ENCODE measurements around the gene MATCAP1.
A peak's percentile ranks its signal among the peaks of the same experiment; 100 is the strongest.

Gene MATCAP1

DNA sequence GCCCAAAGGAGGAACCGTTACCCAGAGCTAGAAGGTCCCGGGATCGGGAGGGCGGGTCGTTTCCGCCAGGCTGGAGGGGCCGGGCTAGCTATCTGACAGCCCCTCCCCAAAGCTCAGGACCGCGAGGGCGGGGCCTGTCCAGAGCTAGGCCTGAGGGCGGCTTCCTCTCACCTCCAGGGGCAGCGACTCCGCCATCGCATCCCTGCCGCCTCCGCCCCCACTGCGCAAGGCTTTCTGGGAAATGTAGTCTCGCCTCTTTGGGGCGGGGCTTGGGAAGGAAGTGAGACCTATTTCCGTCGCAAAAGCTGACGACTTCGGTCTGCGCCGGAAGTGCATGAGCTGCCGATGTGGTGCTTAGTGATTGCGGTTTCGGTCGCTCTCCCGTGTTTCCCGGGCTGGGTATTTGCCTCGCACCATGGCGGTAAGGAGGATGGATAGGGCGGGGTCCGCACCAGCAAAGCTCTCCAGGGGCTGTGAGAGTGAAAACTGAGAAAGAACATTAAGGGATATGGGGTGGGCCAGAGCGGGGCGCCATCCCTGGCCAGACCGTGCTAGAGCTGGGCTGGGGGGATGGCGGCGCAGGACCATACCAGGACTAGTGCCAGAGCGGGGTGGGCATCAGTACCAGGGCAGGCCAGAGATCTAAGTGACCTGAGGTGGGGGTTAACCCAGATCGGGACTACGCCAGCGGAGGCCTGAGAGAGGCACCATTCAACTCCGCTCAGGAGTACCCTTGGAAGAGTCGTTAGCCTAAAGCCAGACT is 43.2 kb upstream of the MATCAP1 start, which contains the start of gene TMEM208:
TMEM208 (plus strand) TSS at position 327 of the 763 bp plus-strand sequence; CDS start at position 416, 89 bp downstream.
- DNase-seq (ENCODE audit: low read depth) = peak; percentile 99
- H3K4me3 ChIP-seq (replicated peaks; ENCODE audit: low read depth, low read length) = peak within 1 kb of the TSS; percentile 99
- TF ChIP-seq, protein P1, sequence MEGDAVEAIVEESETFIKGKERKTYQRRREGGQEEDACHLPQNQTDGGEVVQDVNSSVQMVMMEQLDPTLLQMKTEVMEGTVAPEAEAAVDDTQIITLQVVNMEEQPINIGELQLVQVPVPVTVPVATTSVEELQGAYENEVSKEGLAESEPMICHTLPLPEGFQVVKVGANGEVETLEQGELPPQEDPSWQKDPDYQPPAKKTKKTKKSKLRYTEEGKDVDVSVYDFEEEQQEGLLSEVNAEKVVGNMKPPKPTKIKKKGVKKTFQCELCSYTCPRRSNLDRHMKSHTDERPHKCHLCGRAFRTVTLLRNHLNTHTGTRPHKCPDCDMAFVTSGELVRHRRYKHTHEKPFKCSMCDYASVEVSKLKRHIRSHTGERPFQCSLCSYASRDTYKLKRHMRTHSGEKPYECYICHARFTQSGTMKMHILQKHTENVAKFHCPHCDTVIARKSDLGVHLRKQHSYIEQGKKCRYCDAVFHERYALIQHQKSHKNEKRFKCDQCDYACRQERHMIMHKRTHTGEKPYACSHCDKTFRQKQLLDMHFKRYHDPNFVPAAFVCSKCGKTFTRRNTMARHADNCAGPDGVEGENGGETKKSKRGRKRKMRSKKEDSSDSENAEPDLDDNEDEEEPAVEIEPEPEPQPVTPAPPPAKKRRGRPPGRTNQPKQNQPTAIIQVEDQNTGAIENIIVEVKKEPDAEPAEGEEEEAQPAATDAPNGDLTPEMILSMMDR (IDR thresholded peaks at IDR 0.05; ENCODE audit: low read length, missing control alignments) = no peak

DNA sequence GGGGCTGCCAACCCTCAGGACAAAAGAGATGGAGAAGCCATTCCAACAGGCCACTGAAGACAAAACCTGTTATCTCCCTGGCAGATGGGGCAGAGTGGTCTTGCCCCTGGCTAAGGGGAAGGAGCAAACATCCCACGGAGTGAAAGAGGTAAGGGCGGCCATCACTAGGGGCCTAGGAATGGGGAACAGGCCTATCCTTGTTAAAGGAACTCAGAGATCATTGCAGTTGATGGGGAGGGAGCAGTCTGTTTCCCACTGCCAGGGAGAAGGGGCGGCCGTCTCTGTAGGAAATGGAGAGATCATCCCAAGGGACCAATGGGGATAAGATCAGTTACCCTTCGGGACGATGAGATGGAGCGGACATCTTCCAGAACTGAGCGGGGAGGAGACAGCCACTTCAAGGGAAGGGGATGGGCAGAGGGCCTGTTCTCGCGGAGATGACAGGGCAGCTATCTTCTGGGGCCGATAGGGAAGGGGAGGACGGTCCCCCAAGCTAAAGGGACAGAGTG is 42.6 kb upstream of the MATCAP1 start:
- H3K4me3 ChIP-seq (replicated peaks; ENCODE audit: low read depth, low read length) = peak overlapping the region; percentile 99
- no peak for DNase-seq (ENCODE audit: low read depth)
- TF ChIP-seq, protein P1 (IDR thresholded peaks at IDR 0.05; ENCODE audit: low read length, missing control alignments) = no peak

DNA sequence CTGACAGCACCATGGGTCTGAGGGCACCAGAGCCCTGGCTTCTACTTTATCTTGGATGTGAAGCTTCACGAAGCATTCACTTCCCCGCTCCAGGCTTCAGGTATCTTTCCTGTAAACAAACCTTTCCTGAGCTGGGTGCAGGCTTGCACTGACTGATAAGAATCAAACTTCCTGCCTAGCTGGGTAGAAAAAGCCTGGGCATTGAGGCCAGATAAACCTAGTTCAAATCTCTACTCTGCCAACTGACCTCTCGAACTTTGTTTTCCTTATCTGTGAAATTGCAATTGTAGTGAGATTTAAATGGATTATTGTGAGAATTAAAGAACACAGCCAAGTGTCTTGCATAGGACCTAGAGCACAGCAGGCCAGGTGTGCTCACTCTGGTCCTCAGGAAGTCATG is 40.2 kb upstream of the MATCAP1 start:
- no peak for DNase-seq (ENCODE audit: low read depth)
- H3K4me3 ChIP-seq (replicated peaks; ENCODE audit: low read depth, low read length) = no peak overlapping the region
- TF ChIP-seq, protein P1 (IDR thresholded peaks at IDR 0.05; ENCODE audit: low read length, missing control alignments) = no peak

DNA sequence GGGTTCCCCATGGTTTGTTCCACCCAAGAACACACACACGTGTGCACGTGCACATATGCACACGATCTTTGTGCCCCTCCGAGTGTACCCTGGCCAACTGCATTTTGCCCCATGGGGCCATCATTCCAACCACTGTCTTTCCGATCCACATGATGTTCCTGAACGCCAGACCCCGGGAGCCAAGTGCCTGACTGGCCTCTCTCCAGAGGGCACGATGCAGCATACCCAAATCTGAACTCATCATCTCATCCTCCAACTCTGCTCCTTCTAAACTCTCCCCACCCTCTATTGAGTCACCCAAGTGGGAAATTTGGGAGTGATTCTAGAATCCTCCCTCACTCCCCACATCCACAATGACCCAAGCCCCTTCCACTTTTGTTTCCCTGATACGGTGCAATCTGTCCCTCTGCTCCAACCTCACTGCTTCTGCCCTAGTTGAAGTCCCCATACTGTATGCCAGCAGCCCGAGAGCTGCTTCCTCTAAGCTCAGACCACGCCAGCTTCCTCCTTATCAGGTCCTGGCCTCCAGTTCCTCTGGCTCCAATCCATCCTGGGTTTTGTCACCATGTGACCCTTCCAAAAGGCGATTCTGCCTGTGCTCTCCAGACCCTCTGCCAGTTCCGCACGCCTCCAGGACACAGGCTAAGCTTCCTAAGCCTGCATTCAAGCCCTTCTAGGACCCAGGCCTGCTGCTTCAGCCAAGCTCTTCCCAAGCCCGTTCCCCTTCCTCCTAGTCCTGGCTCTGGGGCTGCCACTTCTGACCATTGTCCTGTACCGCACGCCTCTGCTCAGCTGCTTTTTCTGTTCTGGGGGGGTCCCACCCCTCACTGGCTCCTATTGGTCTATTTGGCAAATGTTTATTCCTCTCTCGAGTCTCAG is 33.1 kb upstream of the MATCAP1 start:
- TF ChIP-seq, protein P1 (IDR thresholded peaks at IDR 0.05; ENCODE audit: low read length, missing control alignments) = no peak
- H3K4me3 ChIP-seq (replicated peaks; ENCODE audit: low read depth, low read length) = no peak overlapping the region

DNA sequence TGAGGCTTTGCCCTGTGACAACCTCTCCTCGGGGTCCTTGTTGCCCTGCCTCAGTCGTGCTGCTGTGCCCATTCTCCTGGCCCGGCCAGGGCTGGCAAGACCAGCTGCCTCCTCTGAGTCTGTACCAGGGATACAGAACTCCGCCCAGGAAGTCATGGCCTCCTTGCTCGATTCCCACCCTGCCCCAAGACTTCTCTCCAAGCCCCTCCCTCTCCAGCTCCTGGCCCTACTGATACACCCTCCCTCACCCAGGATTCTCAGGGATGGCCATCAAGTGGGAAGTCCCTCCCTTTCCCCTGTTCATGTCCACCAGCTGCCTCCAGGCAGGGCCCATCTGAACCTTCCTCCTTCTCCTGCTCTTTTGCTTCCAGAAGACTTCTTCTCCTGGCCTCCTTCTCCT is 31.9 kb upstream of the MATCAP1 start:
- DNase-seq (ENCODE audit: low read depth) = no peak
- TF ChIP-seq, protein P1 (IDR thresholded peaks at IDR 0.05; ENCODE audit: low read length, missing control alignments) = no peak
- no peak overlapping the region for H3K4me3 ChIP-seq (replicated peaks; ENCODE audit: low read depth, low read length)

More for the DNA sequence above, 33.1 kb upstream of the MATCAP1 start:
- DNase-seq (ENCODE audit: low read depth) = no peak

DNA sequence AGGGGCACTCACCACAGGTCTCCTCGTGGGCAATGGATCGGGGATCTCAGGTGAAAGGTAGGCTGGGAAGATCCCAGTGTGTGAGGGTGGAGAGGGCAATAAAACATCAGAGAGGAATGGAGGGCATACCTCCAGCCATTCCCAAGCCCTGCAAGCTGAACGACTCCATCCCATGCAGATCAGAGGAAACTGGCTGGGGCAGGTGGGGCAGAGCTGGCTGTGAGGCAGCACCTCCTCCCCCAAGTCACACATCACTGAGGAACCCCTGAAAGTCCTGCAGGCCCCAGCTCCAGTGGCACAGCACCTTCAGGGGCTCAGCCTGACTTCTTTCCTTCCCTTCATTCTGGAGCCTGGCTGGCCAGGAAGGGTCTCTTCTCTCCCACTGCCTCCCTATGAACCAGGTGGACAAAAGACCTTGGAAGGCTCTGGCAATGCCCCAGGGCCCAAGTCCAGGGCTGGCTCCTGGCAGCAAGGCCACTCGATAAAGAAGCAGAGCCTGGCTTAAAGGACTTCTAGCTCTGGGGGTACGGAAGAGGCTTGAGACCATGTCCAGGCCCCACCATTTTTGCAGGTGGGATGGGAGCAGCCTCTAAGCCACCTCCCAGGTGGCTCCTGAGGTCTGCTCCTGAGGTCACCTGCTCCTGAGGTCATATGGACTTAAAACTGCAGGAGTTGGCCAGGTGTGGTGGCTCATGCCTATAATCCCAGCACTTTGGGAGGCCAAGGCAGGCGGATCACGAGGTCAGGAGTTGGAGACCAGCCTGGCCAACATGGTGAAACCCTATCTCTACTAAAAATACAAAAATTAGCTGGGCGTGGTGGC is 29.6 kb upstream of the MATCAP1 start:
- TF ChIP-seq, protein P1 (IDR thresholded peaks at IDR 0.05; ENCODE audit: low read length, missing control alignments) = no peak
- no peak overlapping the region for H3K4me3 ChIP-seq (replicated peaks; ENCODE audit: low read depth, low read length)
- DNase-seq (ENCODE audit: low read depth) = no peak
